ENCODE data around the gene SERGEF. TPM values are rescaled to one million over a fixed set of nuclear protein-coding genes. Genes with fewer than 3 reads are reported as not detected.

Gene SERGEF
- total and polyA plus RNA-seq, 2 of the 4 experiments (the other 2 are of a cell fraction): 12.2 to 18.1 TPM

DNA sequence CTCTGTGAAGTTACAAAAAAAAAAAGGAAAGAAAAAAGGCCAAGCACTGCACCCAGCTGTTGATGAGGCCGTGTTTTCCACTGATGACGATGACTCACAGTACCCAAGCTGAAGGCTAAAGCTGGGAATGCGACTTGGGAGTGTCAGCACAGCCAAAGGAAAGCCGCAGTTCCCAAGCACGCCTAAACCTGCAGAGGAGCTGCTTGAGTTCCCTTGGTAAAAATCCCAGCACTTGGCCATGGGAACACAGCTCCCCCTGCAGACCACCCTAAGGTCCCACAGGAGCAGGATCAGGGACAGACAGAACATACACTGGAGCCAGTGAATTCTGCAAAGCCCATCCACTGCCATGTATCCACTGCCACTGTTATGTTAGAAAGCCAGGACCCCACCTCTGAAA is 39.9 kb downstream of the SERGEF start:
- no peak overlapping the region for H3K4ac ChIP-seq (ENCODE audit: low read depth, low read length)
- no peak overlapping the region for H3K14ac ChIP-seq (replicated peaks; ENCODE audit: low read depth, low read length)
- no peak overlapping the region for H2BK15ac ChIP-seq (ENCODE audit: low read depth, low read length)
- no peak overlapping the region for H3K18ac ChIP-seq (ENCODE audit: low read depth, low read length)
- no peak overlapping the region for H3K23ac ChIP-seq (ENCODE audit: low read depth, low read length)
- POLR2A ChIA-PET (ENCODE audit: unreplicated experiment): no interaction called here
- H3K36me3 ChIP-seq (ENCODE audit: control insufficient read depth, insufficient read depth, low read length): no peaks in the 10 kb centered on the region
- no peak overlapping the region for H2AK9ac ChIP-seq (replicated peaks; ENCODE audit: low read depth, low read length, poor library complexity)
- no peak overlapping the region for H4K8ac ChIP-seq (ENCODE audit: low read depth in 2 of 2, low read length in 2 of 2)
- H4K91ac ChIP-seq (ENCODE audit: insufficient read depth, low read depth, low read length): no peak overlapping the region
- no peak overlapping the region for H2BK120ac ChIP-seq (ENCODE audit: low read depth, low read length)
- no peak overlapping the region for H3K4me3 ChIP-seq (ENCODE audit: insufficient read depth, low read depth, low read length)
- no peak overlapping the region for H2AFZ ChIP-seq (replicated peaks; ENCODE audit: low read length, poor library complexity)
- H3K4me1 ChIP-seq (ENCODE audit: control insufficient read depth, insufficient read depth, low read length): peaks cover 1% of the 10 kb centered on the region; the same call in 1 of the 2 replicates
- intact Hi-C loops (cut with micrococcal nuclease) (loop anchor here (1.0 kb wide), 2 partner anchors 213 to 242 kb away; no protein-coding TSS in a partner anchor), dilution Hi-C loops (cut with HindIII; ENCODE audit: low sequenced_read_pairs, unreplicated experiment) (no loop called here), in situ Hi-C loops (cut with MboI; ENCODE audit: low sequenced_read_pairs) (no loop called here)
- no peaks in the 10 kb centered on the region for H4K20me1 ChIP-seq (ENCODE audit: insufficient read depth, low read length)
- no peak overlapping the region for H3K56ac ChIP-seq (ENCODE audit: extremely low read depth, insufficient read depth, low read length)
- H4K5ac ChIP-seq (ENCODE audit: low read depth, low read length): no peak overlapping the region
- H3K79me1 ChIP-seq (ENCODE audit: low read depth in 1 of 2, low read length in 2 of 2): no peaks in the 10 kb centered on the region
- H3K4me2 ChIP-seq (ENCODE audit: low read depth, low read length): no peak overlapping the region
- no peaks in the 10 kb centered on the region for H3K27me3 ChIP-seq (ENCODE audit: control insufficient read depth, insufficient read depth, low read length)
- no peak overlapping the region for H3K9ac ChIP-seq (ENCODE audit: low read depth, low read length)
- ATAC-seq (ENCODE audit: low read depth) (peak; percentile 99), DNase-seq (peak; percentile 93)
- H3K9me1 ChIP-seq (ENCODE audit: insufficient read depth, low read length): no peaks in the 10 kb centered on the region
- no peaks in the 10 kb centered on the region for H3K9me3 ChIP-seq (ENCODE audit: control insufficient read depth, insufficient read depth, low read length)
- H2BK5ac ChIP-seq (ENCODE audit: low read depth, low read length, poor library complexity, severe bottlenecking): no peak overlapping the region
- 6% methylated on average over 3 of the region's 5 CpGs; no CpG with 5 or more reads in 1 of the 2 experiments for WGBS, 2 experiments (ENCODE audit: extremely low coverage in 2 of 2, insufficient read length in 1 of 2)
- CTCF ChIA-PET: interaction anchor here (0.6 to 12.6 kb wide), 21 partner anchors 10 to 374 kb away, joined by 3 to 158 read pairs (median 5); partner anchors contain the start of gene KCNC1
- no TSS peak for BruUV-seq (replicated peaks)
- no peak overlapping the region for H3K27ac ChIP-seq (ENCODE audit: insufficient read depth, low read length)
- H2BK20ac ChIP-seq (ENCODE audit: low read depth, low read length): no peak overlapping the region
- peak; percentile 72; the same call in 1 of the 2 replicates for TF ChIP-seq FOS (IDR thresholded peaks at IDR 0.05; ENCODE audit: low read depth, low read length)
- TF ChIP-seq RAD21 (IDR thresholded peaks at IDR 0.05; ENCODE audit: low read length): peak; percentile 90
- no peak for TF ChIP-seq RCOR1 (IDR thresholded peaks at IDR 0.05; ENCODE audit: insufficient replicate concordance, low read length)
- peak; percentile 90 for TF ChIP-seq SMC3 (IDR thresholded peaks at IDR 0.05; ENCODE audit: low read depth, low read length)
- peak; percentile 61; the same call in 1 of the 2 replicates for TF ChIP-seq MXI1 (IDR thresholded peaks at IDR 0.05; ENCODE audit: borderline replicate concordance, low read depth, low read length)
- TF ChIP-seq, protein P1, sequence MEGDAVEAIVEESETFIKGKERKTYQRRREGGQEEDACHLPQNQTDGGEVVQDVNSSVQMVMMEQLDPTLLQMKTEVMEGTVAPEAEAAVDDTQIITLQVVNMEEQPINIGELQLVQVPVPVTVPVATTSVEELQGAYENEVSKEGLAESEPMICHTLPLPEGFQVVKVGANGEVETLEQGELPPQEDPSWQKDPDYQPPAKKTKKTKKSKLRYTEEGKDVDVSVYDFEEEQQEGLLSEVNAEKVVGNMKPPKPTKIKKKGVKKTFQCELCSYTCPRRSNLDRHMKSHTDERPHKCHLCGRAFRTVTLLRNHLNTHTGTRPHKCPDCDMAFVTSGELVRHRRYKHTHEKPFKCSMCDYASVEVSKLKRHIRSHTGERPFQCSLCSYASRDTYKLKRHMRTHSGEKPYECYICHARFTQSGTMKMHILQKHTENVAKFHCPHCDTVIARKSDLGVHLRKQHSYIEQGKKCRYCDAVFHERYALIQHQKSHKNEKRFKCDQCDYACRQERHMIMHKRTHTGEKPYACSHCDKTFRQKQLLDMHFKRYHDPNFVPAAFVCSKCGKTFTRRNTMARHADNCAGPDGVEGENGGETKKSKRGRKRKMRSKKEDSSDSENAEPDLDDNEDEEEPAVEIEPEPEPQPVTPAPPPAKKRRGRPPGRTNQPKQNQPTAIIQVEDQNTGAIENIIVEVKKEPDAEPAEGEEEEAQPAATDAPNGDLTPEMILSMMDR (conservative IDR thresholded peaks at IDR 0.05; ENCODE audit: low read depth, low read length): peak; percentile 82
- no peak for TF ChIP-seq BHLHE40 (IDR thresholded peaks at IDR 0.05; ENCODE audit: low read depth, low read length)
- H2AK5ac ChIP-seq (ENCODE audit: low read depth, low read length): no peak overlapping the region

Data from IMR-90 (cell line).